COLO668 (cell line): ENCODE results near the gene CHML.

Source experiments
- DNase-seq: peaks from one replicate; lab custom pipeline; 2025; ENCODE audit not compliant: unreplicated experiment; lab: John Stamatoyannopoulos, UW

Gene CHML

DNA sequence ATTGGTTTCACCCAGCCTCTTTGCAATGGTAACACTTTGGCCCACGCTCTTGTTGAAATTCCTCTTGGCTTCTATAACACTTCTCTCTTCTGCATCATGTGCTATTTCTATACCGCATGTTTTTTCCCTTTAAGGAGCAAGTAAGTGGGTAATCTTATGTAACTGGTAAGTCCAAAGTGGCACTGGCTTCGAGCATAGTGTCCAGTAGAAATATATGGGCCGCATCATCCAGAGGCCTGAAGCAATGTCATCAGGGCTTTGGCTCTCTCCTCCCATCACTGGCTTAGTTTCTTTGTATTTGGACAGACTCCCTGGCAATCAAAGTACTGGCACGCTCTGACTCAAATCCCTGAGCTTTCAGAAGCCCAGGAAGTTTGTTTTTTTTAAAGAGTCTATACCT, 17.5 kb downstream of the CHML start:
- DNase-seq, result no peak

DNA sequence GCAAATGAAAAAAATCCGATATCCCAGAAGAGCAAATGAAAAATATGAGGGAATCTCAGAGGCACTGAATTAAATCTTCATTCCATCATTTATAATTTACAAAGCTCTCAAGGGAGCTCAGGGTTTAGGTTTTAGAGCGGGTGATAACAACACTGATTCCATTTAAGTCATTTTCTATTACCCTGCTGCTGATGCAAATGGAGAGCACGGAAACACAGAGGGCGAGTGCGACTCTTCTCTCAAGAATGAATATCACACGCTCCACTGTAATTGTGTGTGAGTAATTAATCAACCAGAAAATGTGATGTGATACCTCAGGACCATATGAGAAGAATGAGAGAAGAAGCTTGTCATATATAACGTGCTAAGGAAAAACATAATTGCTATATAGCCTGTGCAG, 22.7 kb downstream of the CHML start:
- no peak for DNase-seq

DNA sequence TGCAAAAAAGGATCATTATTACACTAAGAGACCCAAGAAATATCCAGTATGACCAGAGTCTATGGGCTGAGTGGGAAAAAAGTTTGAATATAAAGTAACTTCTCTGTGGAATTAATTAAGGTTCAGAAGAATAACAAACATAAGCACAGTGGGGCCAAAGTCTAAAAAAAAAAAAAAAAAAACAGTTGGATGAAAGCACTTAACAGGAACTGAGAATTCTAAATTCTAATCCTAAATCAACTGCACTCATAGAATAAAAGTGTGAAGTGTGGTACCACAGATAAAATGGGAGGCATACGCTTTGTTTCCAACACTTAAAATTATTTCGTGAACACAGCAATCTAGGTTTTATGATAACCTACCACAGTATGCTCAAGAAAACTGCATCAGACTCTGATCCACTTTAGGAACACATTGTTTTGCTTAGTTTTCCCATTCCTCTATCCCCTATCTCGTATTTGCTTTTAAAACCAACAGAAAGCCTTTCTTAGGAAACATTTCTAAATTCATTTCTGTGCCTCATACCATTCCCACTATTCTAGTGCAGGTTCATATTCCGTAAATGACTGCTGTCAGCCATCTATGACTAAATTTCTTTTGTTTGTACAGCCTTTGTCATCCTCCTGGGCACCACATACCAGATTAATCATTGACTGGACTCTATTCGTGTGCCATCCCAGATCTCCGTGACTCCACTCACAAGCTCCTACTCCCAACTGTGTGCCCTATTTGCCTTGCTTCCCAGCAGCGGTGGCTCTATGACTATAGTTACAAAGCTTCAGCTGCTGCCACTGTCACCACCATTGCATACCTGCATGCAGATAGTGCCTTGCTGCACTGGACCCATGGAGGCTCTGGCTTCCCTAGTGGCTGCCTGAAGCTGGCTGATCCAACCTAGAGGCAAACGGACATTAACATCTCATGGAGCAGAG, 24.9 kb downstream of the CHML start:
- peak; percentile 85 for DNase-seq

DNA sequence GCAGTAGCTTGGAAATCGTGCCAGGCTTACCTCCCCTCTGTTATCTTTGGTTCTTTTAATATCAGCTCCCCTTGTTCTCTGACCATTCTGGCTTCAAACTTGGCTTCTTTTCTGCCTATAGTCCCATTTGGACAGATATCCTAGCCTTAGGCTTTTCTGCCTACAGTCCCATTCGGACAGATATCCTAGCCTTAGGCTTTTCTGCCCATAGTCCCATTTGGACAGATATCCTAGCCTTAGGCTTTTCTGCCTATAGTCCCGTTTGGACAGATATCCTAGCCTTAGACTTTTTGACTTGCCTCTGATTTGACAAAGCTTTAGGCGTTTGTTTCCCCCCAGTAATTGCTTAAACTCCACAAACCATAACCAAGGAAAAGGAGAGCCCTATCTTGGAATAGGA, 25.6 kb downstream of the CHML start:
- DNase-seq, result no peak

DNA sequence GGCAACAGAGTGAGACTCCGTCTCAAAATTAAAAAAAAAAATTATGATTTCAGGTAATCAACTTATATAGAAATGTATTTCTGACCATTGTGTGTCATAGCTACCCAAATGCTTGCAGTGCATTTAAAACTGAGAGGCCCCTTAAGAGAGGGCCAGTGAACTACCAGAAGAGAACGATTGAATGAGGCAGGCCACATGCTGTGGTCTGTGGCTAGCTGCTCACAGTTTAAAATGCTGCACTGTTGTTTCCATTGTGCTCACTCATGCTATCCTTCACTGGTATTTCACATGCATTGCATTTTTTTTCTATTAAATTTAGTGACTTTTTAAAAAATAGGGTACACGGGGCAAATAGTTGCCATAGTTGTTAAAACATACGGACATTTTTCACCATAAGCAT, 26.0 kb downstream of the CHML start:
- no peak for DNase-seq

DNA sequence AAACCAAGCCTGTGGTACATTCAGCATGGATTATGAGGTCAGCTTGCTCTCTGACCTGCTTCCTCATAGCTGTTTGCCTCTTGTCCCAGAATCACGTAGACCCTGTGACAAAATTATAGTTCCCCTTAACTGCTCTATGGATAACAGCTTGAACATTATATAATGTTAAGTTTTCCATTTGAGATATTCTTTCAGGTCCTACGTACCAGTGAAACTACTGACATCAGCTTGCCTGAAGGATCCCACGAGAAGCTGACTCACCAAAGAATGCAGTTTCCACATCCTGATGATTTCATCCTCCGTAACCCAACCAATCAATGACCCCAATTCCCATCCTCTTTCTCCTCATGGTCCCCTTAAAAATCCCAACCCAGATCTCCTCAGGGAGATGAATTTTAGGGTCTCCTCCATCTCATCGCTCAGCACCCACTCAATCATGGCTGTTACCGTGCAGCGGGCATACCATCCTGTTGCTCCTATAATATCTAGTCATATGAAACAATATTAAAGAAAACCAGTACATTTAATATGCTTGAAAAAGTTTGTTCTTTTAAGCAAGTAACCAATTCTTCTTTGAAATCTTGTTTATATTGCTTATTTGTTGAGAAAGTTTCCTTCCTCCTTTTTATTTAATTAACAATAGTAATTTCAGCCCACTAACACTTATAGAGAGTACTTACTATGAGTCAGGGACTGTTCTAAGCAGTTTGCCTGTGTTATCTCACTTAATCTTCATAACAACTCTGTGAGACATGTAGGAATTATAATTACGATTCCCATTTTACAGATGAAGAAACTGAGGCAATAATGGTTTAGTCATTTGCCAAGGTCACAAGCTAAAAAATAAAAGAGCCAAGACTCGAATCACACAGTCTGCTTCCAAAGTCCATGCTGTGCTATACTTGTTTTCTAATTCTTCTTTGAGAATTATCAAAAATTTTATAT, 27.4 kb downstream of the CHML start:
- no peak for DNase-seq

DNA sequence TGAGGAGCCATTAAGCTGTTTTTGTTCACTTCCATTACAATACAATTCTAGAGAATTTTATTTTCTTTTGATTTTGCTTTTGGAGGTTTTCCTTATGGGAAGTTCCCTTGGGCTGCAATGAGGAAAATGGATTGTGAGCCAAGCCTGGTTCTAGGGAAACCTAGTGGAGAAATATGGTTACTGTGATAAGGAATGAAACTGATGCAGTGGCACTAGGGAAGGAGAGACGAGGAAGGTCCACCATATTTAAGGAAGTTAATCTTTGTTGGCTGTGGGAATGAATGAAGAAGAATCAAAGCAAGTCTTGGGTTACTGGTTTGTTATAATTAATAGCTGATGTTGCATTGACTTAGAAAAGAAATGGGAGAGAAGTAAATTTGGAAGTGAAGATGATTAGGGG, 28.4 kb downstream of the CHML start:
- no peak for DNase-seq

DNA sequence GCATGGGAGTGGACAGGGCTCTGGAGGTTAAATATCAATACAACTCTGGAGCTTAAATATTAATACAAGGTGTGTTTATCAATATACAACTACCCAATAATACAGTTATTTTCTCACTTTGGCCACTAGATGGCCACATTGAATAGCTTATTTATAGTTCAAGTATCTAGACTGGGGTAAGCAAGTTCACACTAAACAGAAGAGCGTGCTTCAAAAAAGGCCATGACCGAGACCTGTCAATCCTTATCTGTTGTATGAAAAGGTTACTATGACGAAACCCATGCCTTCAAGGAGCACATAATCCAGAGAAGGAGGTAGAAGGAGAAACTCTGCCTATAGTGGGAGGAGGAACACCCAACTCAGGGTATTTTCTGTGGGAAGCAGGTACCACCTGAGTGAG, 29.1 kb downstream of the CHML start:
- DNase-seq, result peak; percentile 23

DNA sequence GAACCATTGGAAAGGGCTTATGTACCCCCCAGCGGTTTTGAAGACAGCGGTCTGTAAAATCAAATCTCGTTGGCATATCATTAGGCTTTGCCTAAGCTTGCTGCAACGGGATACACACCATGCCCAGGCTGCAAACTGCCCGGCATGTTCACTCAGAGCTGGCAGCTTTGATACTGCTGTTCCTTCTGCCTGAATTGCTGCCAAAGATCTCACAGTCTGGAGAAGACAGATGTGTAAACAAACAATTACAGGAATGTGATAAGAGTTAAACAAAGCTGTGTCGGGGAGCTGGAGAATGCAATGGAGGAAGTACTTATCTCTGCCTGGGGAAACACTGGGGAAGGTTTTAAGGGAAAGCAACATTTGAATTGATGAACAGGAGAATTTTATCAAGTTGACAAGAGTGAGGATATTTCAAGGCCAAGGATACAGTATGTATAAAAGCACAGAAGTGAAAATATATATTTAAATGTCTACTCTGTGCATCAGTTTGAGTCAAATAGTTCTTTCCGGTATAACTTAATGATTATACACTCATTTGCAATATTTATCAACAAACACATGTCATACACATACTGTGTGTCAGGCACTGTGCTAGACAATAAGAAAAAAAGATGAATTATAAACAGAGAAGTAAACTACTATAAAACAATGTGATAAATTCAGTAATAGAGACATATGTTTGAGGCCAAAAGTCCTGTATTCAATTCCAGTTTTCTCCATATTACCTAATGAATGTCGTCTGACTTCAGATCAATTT, 29.9 kb downstream of the CHML start:
- DNase-seq, result peak; percentile 31

DNA sequence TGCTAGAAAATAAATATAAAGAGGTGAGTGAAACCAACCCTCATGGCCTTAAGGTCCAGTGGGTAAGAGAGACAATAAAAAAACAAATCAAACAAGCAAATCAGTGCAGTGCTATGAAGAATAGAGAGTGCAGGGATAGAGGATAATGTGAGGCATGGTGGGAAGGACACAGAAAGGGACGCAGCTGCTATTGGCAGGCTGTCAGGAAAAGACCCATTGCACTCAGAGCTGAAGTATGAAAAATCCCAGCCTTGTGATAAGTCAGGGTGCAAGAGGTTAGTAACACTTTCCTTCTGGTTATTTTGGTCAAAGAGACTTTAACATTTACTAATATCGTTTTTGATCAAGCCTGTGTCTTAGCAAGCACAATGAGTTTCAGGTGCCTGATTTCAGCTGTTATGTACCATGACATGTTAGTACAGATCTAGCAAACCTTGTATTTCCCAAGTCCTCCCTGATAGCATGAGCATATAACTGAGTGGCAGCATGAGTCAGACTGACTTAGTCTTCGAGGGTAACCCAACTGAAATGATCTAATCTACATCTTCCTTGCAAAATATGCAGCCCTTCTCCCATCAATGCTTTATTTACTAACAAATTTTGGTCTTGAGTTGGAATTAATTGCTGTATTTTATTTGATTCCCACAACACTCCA, 31.7 kb downstream of the CHML start:
- DNase-seq, result no peak

DNA sequence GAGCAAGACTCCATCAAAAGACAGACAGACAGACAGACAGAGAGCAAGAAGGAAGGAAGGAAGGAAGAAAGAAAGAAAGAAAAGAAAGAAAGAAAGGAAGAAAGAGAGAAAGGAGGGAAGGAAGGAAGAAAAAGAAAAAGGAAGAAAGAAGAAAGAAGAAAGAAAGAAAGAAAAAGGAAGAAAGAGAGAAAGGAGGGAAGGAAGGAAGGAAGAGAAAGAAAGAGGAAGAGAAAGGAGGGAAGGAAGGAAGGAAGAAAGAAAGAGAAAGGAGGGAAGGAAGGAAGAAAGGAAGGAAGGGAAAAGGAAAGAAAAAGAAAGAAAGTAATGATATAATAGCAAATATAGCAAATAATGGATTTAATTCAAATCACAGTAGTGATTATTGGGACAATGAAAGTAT, 32.7 kb downstream of the CHML start:
- DNase-seq, result no peak

DNA sequence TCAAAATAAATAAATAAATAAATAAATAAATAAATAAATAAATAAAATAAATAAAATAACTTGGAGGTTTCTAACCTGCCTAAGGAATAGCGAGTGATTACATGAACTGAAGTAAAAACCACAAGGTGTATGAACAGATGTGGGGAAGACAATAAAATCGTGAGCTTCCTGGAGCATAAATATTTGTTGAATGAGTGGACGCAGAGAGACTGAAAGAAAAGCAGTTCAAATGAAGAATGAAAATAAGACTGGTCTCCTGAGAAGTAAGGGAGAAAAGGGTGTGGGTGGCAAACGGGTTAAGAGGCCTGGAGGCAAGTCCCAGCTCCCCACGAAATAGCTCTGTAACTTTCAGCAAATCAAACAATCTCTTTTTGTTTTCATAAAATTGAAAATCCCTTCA, 33.6 kb downstream of the CHML start:
- no peak for DNase-seq

DNA sequence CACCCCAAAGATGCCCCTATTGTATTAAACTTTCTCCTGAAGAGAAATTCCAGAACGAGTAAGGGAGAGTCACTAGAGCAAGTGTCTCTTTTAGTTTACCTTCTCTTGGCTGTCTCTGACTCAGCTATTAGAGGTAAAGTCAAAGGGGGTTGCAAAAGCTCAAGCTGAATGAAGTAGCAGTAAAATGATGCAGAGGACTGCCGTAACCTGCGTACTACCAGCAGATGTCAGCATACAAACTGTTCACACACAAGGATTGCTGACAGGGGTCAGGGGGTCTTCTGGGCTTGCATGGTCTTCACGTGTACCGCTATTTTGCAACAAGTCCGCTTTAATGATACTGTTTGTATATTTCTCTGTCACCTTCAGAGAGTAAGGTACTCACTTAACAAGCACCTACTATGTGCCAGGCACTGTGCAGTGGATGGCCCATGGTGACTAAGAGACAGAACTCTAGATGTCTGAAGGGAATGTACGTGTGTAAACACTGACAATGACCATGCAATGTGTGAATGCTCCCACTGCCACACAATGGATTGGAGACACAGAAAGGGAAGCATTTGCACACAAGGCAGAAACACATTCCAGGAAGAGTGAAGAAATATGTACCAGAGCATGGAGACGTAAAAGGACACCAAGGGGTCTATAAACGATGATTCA, 34.9 kb downstream of the CHML start:
- DNase-seq, result no peak

DNA sequence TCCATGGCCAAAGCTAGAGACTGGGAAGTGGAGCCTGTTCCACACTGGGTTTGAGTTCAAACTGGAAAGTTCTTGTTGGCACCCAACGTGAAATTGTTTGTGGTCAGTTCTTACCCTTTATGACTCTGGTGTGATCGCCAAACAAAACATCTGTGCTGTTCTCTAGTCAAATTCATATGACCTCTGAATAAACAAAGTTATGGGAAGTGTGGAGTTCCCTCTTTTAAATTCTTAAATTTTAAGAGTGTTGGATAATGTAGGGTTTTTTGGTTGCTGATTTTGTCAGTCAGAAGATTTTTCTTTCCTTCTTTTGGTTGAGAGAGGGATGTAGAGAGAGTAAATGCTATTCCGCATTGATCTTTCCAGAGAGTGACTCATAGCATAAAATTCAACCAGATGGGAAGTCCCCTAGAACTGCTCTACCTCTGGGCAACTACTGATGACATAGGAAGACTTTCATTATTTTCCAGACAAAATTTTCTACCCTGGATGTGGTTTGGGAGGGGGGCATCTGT, 36.4 kb downstream of the CHML start:
- DNase-seq, result no peak

DNA sequence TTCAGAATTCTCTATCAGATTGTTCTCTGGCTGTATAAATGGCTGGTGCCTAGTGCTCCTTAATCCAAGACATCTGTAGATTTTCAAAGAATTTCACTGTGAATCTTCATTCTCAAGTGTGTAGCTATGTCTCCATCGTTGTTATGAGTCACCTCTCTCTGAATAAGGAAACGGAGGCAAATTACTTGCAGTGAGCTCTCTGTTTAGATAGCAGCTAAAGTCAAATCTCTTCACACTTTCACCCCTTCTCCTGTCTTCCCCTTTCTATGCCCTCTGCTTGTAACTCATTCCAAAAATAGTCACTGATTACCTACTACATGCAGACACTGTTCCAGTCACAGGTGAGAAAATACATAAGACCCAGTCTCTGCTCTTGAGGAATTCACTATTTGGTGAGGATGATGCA, 39.7 kb downstream of the CHML start:
- DNase-seq, result no peak

DNA sequence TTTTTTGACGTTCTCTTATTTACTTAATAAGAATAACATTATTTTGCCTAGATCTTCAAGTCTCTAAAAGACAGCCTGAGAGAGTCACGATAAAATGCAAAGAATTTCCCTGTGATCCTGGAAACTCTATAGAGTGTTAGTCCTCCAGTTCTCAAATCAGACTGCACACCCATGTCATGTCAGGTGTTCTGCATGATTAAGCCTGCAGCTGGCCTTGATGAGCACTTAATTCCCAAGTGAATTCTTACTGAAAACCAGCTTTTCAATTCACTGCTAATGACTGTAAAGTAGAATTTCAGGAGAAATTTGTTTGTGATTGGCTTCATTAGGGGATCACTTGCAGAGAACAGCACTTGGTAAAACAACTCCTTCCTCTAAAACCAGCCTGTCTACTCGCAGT, 41.9 kb downstream of the CHML start:
- no peak for DNase-seq

DNA sequence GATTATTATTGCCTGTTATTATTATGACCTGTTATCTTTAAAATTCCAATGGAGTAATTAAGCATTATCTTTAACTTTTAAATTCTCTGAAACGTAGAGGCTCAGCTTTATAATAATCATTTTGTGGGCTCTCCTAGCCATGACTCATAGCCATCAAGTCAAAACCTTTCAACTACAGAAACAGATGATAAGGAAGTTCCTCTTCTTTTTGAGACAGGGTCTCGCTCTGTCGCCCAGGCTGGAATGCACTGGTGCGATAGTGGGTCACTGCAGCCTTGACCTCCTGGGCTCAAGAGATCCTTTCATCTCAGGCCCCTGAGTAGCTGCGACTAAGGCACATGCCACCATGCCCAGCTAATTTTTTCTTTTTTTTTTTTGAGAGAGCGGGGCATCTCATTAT, 43.5 kb downstream of the CHML start:
- DNase-seq, result no peak

DNA sequence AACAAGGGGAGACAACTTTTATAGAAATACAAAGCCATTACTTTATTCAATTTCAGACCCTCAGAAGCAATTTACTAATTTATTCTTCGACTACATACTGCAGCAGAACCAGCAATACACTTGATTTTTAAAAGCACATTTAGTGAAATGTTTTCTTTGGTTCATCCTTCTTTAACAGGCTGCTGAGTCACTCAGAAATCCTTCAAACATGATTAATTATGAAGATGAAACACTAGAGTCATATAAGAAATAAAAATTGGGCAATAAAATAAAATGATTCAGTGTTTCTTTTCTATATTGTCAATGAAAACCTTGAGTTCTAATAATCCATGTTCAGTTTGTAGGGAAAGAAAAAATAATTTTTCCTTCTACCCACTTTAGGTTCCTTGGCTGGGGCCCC, 47.0 kb downstream of the CHML start:
- DNase-seq, result no peak

DNA sequence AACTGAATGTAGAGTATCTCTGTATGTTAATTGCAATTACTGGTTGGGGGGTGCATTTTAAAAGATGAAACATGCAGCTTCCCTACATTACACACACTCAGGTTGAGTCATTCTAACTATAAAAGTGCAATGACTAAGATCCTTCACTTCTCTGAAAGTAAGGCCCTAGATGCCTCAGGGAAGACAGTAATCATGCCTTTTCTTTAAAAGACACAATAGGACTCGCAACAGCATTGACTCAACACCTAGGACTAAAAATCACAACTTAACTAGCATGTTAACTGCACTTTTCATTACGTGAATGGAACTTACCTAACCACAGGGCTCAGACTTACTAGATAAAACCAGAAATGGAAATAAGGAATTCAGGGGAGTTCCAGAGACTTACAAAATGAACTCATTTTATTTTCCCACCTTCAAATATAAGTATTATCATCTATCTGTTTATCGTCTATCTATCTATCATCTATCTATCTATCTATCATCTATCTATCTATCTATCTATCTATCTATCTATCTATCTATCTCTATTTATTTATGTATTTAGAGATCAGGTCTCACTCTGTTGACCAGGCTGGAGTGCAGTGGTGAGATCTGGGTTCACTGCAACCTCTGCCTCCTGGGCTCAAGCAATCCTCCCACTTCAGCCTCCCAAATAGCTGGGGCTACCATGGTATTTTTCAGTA, 47.8 kb downstream of the CHML start:
- DNase-seq, result no peak
